ENCODE measurements around the gene MTHFSD.
A peak's percentile ranks its signal among the peaks of the same experiment; 100 is the strongest.

The MTHFSD gene

GRCh38 chr16:86554917-86555703, at the start of gene MTHFSD:
Gene MTHFSD (minus strand): TSS chr16:86555235. CDS start chr16:86555184, 51 bp downstream.
- H3K27ac Mint-ChIP-seq = peak within 1 kb of the TSS; percentile 94
- H3K4me3 Mint-ChIP-seq = peak within 1 kb of the TSS; percentile 89
- H3K27me3 Mint-ChIP-seq (ENCODE audit: low read depth) = no peaks in the 10 kb centered on the region
- H3K36me3 Mint-ChIP-seq (ENCODE audit: low read depth) = peaks cover 19% of the 10 kb centered on the region
- no peaks in the 10 kb centered on the region for H3K9me3 Mint-ChIP-seq
- H3K4me1 Mint-ChIP-seq (ENCODE audit: low read depth) = peaks cover 15% of the 10 kb centered on the region

GRCh38 chr16:86604436-86605193, 49.6 kb upstream of the MTHFSD start:
- Mint-ChIP-seq H3K4me1 (ENCODE audit: low read depth) (peaks cover 8% of the 10 kb centered on the region), H3K4me3 (peak overlapping the region; percentile 75), H3K27ac (peak overlapping the region; percentile 75), H3K9me3 (no peaks in the 10 kb centered on the region), H3K27me3 (ENCODE audit: low read depth) (peaks cover 16% of the 10 kb centered on the region), H3K36me3 (ENCODE audit: low read depth) (no peaks in the 10 kb centered on the region)

GRCh38 chr16:86602521-86602920, 47.5 kb upstream of the MTHFSD start:
- Mint-ChIP-seq H3K4me1 (ENCODE audit: low read depth) (peaks cover 8% of the 10 kb centered on the region), H3K27me3 (ENCODE audit: low read depth) (peaks cover 28% of the 10 kb centered on the region), H3K36me3 (ENCODE audit: low read depth) (no peaks in the 10 kb centered on the region), H3K27ac (no peak overlapping the region), H3K9me3 (no peaks in the 10 kb centered on the region), H3K4me3 (no peak overlapping the region)

- no peak overlapping the region for H3K27ac Mint-ChIP-seq
- H3K36me3 Mint-ChIP-seq (ENCODE audit: low read depth) = no peaks in the 10 kb centered on the region
- no peak overlapping the region for H3K4me3 Mint-ChIP-seq
- H3K9me3 Mint-ChIP-seq = no peaks in the 10 kb centered on the region
- peaks cover 25% of the 10 kb centered on the region for H3K27me3 Mint-ChIP-seq (ENCODE audit: low read depth)
- H3K4me1 Mint-ChIP-seq (ENCODE audit: low read depth) = peaks cover 8% of the 10 kb centered on the region
Observed at GRCh38 chr16:86601356-86601755, 46.3 kb upstream of the MTHFSD start.

GRCh38 chr16:86598607-86599565, 43.9 kb upstream of the MTHFSD start:
- Mint-ChIP-seq H3K9me3 (no peaks in the 10 kb centered on the region), H3K27me3 (ENCODE audit: low read depth) (peaks cover 33% of the 10 kb centered on the region), H3K4me3 (no peak overlapping the region), H3K27ac (no peak overlapping the region), H3K4me1 (ENCODE audit: low read depth) (no peaks in the 10 kb centered on the region), H3K36me3 (ENCODE audit: low read depth) (no peaks in the 10 kb centered on the region)

- Mint-ChIP-seq H3K9me3 (no peaks in the 10 kb centered on the region), H3K36me3 (ENCODE audit: low read depth) (no peaks in the 10 kb centered on the region), H3K4me1 (ENCODE audit: low read depth) (no peaks in the 10 kb centered on the region), H3K27ac (no peak overlapping the region), H3K27me3 (ENCODE audit: low read depth) (peaks cover 41% of the 10 kb centered on the region), H3K4me3 (no peak overlapping the region)
Observed at GRCh38 chr16:86597880-86598606, 43.0 kb upstream of the MTHFSD start.

GRCh38 chr16:86597126-86597879, 42.3 kb upstream of the MTHFSD start:
- H3K36me3 Mint-ChIP-seq (ENCODE audit: low read depth) = no peaks in the 10 kb centered on the region
- H3K27ac Mint-ChIP-seq = no peak overlapping the region
- no peaks in the 10 kb centered on the region for H3K4me1 Mint-ChIP-seq (ENCODE audit: low read depth)
- no peak overlapping the region for H3K4me3 Mint-ChIP-seq
- peaks cover 44% of the 10 kb centered on the region for H3K27me3 Mint-ChIP-seq (ENCODE audit: low read depth)
- H3K9me3 Mint-ChIP-seq = no peaks in the 10 kb centered on the region

- Mint-ChIP-seq H3K9me3 (no peaks in the 10 kb centered on the region), H3K27me3 (ENCODE audit: low read depth) (peaks cover 46% of the 10 kb centered on the region), H3K27ac (no peak overlapping the region), H3K4me3 (no peak overlapping the region), H3K4me1 (ENCODE audit: low read depth) (no peaks in the 10 kb centered on the region), H3K36me3 (ENCODE audit: low read depth) (no peaks in the 10 kb centered on the region)
Observed at GRCh38 chr16:86595983-86596605, 41.1 kb upstream of the MTHFSD start.

- Mint-ChIP-seq H3K27me3 (ENCODE audit: low read depth) (peaks cover 39% of the 10 kb centered on the region), H3K4me3 (no peak overlapping the region), H3K9me3 (no peaks in the 10 kb centered on the region), H3K36me3 (ENCODE audit: low read depth) (no peaks in the 10 kb centered on the region), H3K4me1 (ENCODE audit: low read depth) (no peaks in the 10 kb centered on the region), H3K27ac (no peak overlapping the region)
Observed at GRCh38 chr16:86594721-86595120, 39.7 kb upstream of the MTHFSD start.

GRCh38 chr16:86593913-86594620, 39.0 kb upstream of the MTHFSD start:
- H3K4me1 Mint-ChIP-seq (ENCODE audit: low read depth) = no peaks in the 10 kb centered on the region
- no peak overlapping the region for H3K4me3 Mint-ChIP-seq
- H3K9me3 Mint-ChIP-seq = no peaks in the 10 kb centered on the region
- no peak overlapping the region for H3K27ac Mint-ChIP-seq
- H3K36me3 Mint-ChIP-seq (ENCODE audit: low read depth) = no peaks in the 10 kb centered on the region
- peaks cover 35% of the 10 kb centered on the region for H3K27me3 Mint-ChIP-seq (ENCODE audit: low read depth)

GRCh38 chr16:86591270-86591669, 36.2 kb upstream of the MTHFSD start:
- Mint-ChIP-seq H3K27ac (no peak overlapping the region), H3K27me3 (ENCODE audit: low read depth) (peaks cover 25% of the 10 kb centered on the region), H3K4me3 (no peak overlapping the region), H3K36me3 (ENCODE audit: low read depth) (no peaks in the 10 kb centered on the region), H3K4me1 (ENCODE audit: low read depth) (no peaks in the 10 kb centered on the region), H3K9me3 (no peaks in the 10 kb centered on the region)

- H3K4me3 Mint-ChIP-seq = no peak overlapping the region
- H3K9me3 Mint-ChIP-seq = no peaks in the 10 kb centered on the region
- no peak overlapping the region for H3K27ac Mint-ChIP-seq
- H3K27me3 Mint-ChIP-seq (ENCODE audit: low read depth) = peaks cover 25% of the 10 kb centered on the region
- no peaks in the 10 kb centered on the region for H3K4me1 Mint-ChIP-seq (ENCODE audit: low read depth)
- no peaks in the 10 kb centered on the region for H3K36me3 Mint-ChIP-seq (ENCODE audit: low read depth)
Observed at GRCh38 chr16:86590501-86591144, 35.6 kb upstream of the MTHFSD start.
